GM21737 (cell line): ENCODE results near the gene HDAC5.
"Not testable (repeated sequence)": the region's sequence is repeated elsewhere in the genome, so short reads cannot be mapped to it uniquely, and the experiment has no call there.

Experiments
- ATAC-seq: cut with Tn5 transposase; IDR thresholded peaks from one replicate; pipeline ENCODE4 v1.9.1; 2021; ENCODE audit warnings: mild to moderate bottlenecking, moderate library complexity; ENCODE audit not compliant: unreplicated experiment

HDAC5 gene

DNA sequence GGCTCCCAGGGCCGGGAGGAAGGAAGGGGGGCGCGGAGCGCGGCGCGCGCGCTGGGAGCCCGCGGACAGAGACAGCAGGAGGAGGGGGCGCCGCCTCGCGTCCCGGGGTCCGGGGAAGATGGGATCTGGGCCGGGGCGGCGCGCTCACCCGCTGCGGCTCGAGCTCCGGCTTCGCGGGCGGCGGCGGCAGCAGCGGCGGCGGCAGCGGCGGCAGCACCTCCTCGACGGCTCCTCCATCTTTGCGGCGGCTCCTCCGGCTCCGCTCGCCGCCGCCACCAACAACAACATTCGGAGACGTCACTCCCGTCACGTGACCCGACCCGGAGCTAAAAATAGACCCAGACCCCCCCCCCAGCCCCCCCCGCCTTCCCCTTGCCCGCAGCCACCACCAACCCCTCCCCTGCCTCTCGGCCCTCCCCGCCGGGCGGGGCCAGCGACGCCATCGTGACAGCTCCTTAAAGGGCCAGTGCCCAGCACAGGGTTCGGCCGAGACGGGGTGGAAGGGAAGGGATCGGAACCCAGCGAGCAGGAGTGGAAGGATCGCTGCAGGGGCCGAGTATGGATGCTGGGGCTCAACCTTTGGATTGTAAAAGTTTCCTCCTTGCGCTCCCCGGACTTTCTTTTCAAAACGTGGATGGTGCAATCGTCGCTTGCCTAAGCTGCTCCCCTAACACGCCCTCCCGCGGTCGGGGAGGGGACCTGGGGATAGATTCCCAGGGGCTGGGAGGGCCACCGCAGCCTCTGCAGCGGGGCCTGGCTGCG is at the start of gene HDAC5:
Gene HDAC5, minus strand, starts transcription at position 286 of the 762 bp plus-strand sequence. CDS start 6,126 bp downstream, outside the sequence.
- peak; percentile 87 for ATAC-seq

DNA sequence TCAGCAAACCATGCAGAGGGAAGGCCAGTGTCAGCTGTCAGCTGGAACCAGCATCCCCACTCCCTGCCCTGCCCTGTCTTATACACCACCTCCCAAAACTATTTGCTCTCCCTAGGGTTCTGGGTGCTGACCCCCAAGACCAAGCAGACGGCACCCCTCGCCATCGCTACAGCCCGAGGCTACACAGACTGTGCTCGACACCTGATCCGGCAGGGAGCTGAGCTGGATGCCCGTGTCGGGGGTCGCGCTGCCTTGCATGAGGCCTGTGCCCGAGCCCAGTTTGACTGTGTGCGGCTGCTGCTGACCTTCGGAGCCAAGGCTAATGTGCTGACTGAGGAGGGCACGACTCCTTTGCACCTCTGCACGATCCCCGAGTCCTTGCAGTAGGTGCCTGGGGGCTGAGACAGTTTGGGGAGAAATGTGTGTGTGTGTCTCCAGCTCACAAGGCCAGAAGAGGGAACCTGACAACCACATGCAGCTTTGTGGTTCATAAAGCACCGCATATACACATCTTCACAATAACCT is 48.6 kb upstream of the HDAC5 start:
- ATAC-seq = no peak

DNA sequence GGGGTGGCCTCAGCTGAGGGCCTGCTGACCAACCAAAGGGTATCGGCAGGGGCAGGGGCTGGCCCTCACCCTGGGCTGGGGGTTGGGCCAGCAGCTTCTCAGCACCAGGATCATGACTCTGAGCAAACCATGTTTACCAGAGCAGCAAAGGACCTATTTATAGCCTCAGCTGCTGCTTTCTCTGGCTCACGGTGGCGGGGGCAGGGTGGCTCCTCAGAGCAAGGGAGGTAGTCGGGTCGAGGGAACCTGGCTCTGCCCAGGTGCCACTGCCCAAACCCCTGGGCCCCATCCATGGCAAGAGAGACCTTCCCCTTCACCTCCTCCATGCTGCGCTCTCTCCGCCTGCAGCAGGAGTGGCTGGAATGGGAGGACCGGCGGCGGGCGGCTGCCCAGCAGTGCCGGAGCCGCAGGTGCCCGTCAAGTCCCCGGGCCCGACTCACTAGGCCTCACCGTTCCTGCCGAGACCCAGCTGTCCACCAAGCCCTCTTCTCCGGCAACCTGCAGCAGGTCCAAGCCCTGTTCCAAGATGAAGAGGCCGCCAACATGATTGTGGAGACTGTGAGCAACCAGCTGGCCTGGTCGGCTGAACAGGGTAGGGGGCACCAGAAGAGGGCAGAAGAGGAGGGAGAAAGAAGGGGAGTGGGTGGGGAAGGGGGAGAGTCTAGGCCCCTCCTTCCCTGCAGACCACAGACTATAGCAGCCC is 47.2 kb upstream of the HDAC5 start, which contains the start of gene ASB16:
Gene ASB16, plus strand, starts transcription at position 206 of the 703 bp plus-strand sequence. Its CDS starts 86 bp downstream, at position 292.
- no peak for ATAC-seq

DNA sequence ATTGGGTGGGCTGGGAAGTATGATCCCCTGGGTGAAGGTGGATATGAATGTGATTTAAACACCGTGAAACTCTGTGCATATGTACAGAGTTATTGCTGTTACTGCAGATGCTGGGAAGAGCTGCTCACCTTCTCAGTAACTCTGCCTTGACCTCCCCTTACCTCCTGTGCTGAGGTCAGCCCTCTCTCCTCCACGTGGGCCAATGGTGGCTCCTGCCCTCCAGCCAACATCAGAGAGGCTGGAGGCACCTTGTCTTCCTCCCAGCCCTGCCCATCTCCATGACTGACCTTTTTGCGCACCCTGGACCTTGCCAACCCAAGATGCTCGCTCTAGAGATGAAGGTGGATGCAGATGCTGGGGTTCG is 46.7 kb upstream of the HDAC5 start:
- no peak for ATAC-seq

DNA sequence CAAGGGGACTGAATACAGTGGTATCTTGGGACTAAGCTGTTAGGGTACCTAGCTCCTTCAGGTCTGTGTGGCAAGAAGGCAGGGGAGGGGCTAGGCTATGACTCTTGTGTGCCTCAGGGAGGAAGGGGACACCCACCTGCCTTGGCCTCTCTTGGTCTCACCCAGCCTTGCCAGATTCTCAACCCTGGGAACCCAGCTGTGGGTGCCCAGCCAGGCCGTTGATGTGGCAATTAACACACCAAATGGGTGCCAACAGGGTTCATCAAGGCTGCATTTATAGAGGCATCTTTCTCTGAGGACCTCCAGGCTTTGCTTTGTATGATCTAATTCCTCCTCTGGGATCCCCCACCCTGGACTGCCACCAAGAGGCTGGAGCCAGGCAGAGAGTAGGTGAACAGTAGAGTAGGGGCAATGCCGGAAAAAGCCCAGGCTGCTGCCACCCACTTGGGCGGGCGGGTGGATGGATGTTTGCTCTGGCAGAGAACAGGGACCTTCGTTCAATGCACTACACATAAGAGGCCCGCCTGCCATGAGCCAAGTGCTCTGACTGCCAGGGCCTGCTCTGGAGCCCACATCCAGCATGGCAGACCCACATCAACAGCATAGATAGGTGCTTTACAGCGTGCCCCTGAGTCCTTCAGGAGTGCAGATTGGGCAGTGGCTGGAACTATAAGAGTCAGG is 43.9 kb upstream of the HDAC5 start:
- no peak for ATAC-seq

DNA sequence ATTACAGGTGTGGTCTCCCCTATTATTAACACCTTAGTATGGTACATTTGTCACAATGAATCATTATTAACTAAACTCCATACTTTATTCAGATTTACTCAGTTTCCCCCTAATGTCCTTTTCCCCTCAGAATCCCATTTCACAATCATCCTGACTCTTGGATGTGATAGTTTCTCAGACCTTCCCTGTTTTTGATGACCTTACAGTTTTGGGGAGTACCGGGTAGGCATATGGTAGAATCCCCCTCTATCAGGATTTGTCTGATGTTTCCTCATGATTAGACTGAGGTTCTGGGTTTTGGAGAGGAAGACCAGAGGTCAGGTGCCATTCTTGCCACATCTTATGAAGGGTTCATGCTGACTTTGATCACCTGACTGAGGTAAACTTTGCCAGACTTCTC is 41.0 kb upstream of the HDAC5 start:
- no peak for ATAC-seq

DNA sequence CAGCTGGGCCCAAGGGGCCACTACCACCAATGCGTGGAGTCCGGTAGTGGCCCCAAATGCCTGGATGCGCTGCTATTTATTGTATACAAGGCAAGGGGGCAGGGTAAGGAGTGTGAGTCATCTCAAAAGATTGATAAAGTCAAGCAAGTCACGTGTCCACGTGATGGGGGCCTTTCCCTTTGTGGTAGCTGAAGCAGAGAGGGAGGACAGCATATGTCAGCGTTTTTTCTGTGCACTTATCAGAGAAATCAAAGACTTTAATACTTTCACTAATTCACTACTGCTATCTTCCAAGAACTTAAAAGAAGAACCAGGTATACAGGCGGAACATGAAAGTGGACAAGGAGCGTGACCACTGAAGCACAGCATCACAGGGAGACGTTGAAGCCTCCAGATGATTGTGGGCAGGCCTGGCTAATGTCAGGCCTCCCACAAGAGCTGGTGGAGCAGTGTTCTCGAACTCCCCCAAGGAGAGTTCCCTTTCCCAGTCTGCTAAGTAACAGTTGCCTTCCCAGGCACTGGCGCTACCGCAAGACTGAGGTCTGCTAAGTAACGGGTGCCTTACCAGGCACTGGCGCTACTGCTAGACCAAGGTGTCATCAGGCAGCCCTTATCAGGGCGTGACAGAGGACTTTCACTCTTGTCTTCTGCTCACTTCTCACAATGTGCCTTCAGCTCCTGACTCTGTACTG is 36.2 kb upstream of the HDAC5 start:
- no peak for ATAC-seq

DNA sequence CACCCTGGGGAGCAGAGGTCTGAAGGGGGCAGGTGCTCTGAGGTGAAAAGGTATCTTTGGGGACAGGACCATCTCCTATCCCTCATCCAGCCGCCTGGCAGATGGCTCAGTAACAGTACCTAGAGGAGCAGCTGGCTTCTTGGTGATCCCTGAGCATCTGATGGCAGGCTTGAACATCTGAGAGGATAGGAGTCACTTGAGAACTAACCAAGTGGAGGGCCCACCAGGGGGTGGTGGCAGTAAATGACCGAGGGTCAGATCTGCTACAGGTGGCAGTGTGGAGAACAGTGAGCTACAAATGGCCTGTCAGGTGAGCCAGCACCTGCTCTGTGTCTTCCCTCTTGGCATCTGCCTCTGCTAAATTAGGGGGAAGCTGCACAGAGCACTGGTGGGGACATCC is 32.0 kb upstream of the HDAC5 start:
- ATAC-seq = no peak

DNA sequence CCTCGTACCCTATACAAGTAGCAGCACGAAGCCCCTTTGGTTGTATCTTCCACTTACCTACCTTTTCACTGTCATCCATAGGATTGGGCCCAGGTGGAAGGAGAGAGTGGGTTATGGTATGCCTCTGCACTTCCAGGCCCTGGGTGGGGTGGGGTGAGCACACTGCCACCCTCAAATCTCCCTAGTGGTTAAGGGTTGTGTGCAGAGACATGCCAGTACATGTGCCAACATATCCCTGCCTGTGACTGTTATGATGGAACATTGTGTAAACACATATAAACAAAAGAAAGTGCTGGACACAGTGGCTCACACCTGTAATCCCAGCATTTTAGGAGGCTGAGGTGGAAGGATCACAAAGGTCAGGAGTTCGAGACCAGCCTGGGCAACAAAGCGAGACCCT is 29.4 kb upstream of the HDAC5 start:
- no peak for ATAC-seq

DNA sequence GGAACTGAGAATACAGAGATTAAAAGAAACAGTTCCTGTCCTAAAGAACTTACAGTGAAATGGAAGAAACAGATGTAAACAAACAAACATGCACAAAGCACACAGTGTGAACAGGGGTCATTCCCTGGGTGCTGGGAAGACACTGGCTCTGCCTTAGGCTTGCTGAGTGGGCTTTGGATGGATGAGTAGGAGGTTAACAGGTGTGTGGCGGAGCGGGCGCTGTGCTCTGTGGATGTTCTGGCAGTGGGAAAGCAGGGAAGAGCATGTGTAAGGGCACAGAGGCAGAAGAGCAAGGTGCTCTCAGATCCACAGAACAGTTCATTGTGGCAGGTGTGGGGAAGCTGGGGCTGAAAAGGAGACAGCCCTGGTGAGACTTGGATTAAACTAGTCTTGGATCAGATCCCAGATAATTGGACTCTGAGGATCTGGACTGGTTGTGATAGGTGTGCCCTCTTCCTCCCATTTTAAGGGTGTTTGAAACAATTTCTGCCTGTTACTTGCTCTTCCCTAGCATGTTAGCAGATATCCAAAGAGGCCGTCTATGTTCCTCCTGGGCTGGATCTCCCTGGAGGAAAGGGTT is 26.4 kb upstream of the HDAC5 start:
- ATAC-seq = no peak

DNA sequence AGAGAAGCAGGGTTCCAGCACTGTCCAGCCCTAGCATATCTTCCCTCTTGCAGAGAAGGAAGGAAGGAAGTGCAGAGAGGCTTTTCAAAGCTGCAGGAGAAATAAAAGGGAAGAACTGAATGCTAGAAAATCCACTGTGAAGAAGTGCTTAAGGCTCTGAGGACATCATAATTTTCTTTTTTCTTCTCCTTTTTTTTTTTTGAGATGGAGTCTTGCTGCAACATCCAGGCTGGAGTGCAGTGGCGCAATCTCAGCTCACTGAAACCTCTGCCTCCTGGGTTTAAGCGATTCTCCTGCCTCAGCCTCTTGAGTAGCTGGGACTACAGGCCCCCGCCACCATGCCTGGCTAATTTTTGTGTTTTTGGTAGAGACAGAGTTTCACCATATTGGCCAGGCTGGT is 25.6 kb upstream of the HDAC5 start:
- not testable (repeated sequence) for ATAC-seq

DNA sequence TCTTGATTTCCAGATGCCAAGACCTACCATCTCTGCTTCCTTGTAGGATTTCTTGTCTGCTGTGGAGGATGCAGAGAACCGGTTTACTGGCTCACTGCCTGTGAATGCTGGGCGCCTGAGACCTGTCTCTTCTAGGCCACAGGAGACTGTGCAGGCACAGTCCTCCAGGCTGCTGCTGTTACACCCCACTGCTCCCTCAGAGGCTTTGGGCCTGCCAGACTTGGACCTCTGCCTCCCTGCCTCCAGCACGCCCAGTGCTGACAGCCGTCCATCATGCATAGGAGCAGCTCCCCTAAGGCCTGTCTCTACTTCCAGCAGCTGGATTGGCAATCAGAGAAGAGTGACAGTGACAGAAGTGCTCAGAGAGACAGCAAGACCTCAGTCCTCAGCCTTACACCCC is 24.4 kb upstream of the HDAC5 start:
- ATAC-seq = no peak

DNA sequence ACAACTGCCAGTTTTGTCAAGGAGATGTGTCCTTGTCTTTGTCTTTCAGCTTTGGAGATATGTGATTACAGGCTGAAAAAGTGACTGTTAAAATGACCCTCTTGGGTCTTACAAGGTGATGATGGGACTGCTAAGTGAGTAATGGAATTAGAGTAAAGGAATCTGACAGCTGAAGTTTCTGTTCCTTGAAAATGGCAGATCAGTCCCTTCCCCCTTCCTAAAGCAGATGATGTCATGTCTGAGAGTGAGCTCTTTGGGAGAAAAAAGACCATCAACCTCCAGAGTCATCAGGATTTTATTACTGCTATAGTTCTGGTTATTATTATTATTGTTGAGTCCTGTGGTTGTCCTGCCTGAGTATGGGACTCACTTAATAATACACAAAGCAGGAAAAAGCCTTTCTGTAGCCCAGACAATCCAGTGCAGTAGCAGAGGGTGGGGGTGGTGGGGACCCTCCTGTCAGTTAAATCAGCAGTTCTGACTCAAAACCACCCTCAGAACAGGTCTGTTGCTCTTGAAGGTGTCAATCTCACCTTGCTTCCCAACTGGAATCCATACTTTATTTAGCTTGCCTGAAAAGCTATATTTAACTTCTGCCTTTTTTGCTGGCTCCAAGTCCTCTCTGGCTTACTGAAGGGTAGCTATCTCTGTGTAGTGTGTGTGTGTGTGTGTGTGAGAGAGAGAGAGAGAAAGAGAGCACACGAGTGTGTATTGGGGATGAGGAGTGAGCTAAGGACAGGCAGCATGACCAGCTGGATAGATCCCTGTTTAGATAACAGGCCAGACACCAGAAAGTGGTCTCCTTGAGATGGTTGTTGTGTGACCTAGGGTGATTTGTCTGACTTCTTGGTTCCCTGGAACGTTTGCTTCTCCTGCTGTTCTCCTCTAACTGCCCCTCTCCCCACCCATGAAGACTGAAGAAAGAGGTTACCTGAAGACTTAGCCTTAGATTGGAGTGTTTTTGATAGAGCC is 23.2 kb upstream of the HDAC5 start:
- ATAC-seq = no peak

DNA sequence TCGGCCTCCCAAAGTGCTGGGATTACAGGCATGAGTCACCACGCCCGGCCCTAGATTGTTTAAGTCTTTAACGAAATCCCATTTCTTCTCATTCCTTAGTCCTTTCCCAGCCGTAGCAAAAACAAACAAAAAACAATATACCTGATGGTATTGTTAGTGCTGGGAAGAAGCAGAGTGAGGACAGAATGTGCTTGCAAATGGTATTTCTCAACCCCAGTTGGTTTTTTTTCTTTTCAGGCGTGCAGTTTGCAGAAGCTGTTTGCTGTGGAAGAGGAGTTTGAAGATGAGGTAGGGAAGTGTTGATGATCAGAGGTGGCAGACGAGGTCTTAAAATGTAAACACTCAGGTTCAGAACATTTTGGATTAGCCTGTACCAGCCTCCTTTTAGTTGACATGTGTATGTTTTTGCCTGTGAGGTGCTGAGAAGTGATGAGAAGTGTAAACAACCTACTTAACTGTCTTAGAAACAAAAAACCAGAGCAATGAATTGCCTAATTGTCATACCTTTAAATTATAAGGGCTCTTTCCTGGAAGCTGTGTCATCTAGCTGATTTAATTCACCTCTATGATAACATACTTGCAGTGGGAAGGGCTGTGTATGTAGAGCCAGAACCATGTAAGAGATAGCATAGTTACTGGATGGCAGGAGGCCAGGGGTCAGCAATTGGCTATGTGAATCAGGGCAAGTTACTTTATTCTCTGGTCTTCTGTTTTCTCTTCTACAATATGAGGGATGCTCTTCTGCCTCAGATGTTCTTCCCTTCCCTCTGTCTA is 21.7 kb upstream of the HDAC5 start:
- ATAC-seq = no peak

DNA sequence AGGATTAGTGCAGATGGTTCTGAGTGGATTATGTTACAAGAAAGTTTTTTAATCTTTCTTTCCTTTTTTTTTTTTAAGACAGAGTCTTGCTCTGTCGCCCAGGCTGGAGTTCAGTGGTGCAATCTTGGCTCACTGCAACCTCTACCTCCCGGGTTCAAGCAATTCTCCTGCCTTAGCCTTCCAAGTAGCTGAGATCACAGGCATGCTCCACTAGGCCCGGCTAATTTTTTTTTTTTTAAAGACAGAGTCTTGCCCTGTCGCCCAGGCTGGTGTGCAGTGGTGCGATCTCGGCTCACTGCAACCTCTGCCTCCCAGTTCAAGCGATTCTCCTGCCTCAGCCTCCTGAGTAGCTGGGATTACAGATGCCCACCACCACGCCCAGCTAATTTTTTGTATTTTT is 20.5 kb upstream of the HDAC5 start:
- not testable (repeated sequence) for ATAC-seq

DNA sequence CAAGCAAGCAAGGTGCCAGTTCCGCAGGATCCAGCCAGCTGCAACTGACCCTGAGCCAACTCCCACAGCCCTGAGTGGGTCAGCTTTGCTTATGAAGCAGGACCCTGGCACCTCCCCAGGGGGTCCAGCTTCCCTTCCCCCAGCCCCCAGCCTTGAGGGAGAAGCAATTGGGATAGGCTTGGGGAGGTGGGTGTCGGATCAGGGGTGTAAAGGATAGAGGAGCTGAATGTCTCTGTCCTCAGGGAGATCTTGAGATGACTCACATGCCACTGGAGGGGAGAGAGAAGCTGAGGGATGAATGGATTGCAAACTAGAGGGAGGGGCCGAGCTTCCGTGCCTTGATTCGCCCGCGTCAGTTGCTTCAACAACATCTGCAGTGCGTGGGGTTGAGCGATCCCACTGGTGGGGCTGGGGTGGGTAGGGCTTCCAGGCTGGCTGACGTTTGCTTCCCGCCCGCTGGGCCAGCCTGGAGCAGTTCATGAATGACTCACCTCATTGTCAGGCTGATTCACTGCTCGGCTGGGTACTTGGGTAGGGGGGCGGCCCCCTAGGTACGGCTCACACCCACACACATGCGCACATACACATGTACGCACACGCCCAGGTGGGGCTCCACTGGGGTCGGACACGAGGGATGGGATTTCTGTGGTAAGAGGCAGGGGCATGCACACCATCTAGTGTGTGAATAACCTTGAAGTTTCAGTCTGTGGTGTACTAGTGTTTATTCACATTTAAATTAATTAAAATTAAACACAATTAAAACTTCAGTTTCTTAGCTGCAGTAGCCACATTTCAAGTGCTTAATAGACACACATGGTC is 14.7 kb upstream of the HDAC5 start:
- no peak for ATAC-seq

DNA sequence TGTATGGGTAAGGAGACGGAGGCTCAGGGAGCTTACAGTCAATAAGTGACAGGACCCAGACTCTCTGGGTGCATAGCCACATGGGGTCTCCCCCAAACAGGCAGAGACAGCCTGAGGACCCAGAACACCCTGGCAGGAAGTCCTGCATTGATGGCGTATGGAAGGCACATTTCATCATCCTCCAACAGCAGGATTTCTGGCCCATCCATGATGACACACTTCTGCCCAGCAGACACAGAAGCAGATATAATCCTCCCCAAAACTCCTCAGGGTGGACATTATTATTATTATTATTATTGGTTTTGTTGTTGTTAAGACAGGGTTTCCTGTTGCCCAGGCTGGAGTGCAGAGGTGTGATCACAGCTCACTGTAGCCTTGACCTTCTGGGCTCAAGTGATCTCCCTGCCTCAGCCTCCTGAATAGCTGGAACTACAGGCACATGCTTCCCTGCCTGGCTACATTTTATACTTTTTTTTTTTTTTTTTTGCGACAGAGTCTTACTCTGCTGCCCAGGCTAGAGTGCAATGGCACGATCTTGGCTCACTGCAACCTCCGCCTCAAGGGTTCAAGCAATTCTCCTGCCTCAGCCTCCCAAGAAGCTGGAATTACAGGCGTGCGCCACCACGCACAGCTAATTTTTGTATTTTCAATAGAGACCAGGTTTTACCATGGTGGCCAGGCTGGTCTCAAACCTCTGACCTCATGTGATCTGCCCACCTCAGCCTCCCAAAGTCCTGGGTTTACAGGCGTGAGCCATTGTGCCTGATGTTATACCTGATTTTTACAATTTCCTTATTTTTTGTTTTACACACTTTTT is 11.5 kb upstream of the HDAC5 start:
- no peak for ATAC-seq
